ENCODE measurements around the gene NKX3-2. TPM values are rescaled to one million over a fixed set of nuclear protein-coding genes. Genes with fewer than 3 reads are reported as not detected.

NKX3-2 gene
- total and polyA plus RNA-seq, 2 of the 4 experiments (the other 2 are of a cell fraction) = 0.05 TPM; not detected in 1

DNA sequence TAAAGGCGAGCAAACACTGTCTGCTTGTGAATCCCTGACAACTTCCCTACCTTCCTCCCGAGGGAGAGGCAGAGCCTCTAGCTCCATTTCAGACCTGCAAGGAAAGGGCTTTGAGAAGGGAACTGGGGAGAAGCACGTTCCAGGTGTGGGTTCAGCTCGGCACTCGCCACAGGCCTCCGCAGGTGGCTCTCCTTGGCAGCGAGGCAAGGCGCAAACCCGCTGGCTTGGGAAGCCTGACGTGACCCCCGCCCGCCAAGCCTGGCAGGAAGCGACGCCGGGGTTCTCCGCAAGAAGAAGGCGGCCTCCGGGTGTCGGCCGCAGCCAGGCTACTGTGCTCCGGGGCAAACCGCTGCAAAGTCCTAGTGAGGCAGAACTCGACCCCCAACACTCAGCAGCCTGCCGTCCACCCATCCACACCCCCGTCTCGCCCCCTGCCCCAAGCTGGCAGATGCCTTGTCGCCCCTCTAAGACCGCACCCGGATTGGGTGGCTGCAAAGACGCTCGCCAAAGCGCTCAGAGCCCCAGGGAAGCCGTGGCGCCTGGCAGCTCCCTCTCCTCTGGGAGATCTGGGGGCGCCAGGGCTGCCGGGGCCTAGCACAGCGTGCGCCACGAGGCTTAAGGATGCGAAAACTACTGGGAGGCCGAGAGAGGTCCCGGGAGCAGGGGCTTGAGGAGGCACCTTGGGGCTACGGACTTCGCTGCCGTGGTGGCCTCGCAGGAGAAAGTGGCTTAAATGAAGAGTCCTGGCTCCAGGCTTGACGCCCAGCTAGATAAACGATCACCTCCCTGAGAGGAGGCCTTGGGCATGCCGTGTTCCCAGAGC, 21.8 kb downstream of the NKX3-2 start:
- BruUV-seq (replicated peaks) = no TSS peak
- H2AK9ac ChIP-seq (replicated peaks; ENCODE audit: low read depth, low read length, poor library complexity) = no peak overlapping the region
- H2BK20ac ChIP-seq (ENCODE audit: low read depth, low read length) = no peak overlapping the region
- H3K4me3 ChIP-seq (ENCODE audit: insufficient read depth, low read depth, low read length) = no peak overlapping the region
- H4K5ac ChIP-seq (ENCODE audit: low read depth, low read length) = no peak overlapping the region
- peaks cover 61% of the 10 kb centered on the region for H3K27me3 ChIP-seq (ENCODE audit: control insufficient read depth, insufficient read depth, low read length)
- H3K36me3 ChIP-seq (ENCODE audit: control insufficient read depth, insufficient read depth, low read length) = no peaks in the 10 kb centered on the region
- H3K14ac ChIP-seq (replicated peaks; ENCODE audit: low read depth, low read length) = no peak overlapping the region
- H4K8ac ChIP-seq (ENCODE audit: low read depth in 2 of 2, low read length in 2 of 2) = no peak overlapping the region
- H3K23ac ChIP-seq (ENCODE audit: low read depth, low read length) = no peak overlapping the region
- WGBS, 2 experiments (ENCODE audit: extremely low coverage in 2 of 2, insufficient read length in 1 of 2) = 11% methylated on average over 18 of the region's 49 CpGs; no CpG with 5 or more reads in 1 of the 2 experiments
- H4K91ac ChIP-seq (ENCODE audit: insufficient read depth, low read depth, low read length) = no peak overlapping the region
- in situ Hi-C loops (cut with MboI; ENCODE audit: low sequenced_read_pairs) = no loop called here
- dilution Hi-C loops (cut with HindIII; ENCODE audit: low sequenced_read_pairs, unreplicated experiment) = no loop called here
- no peak for TF ChIP-seq CTCF (conservative IDR thresholded peaks at IDR 0.05; ENCODE audit: low read depth, low read length)
- TF ChIP-seq BHLHE40 (IDR thresholded peaks at IDR 0.05; ENCODE audit: low read depth, low read length) = no peak
- TF ChIP-seq POLR2A (IDR thresholded peaks at IDR 0.05; ENCODE audit: low read depth, low read length) = no peak
- no peak overlapping the region for H3K18ac ChIP-seq (ENCODE audit: low read depth, low read length)
- no peaks in the 10 kb centered on the region for H4K20me1 ChIP-seq (ENCODE audit: insufficient read depth, low read length)
- H3K4me2 ChIP-seq (ENCODE audit: low read depth, low read length) = no peak overlapping the region
- ATAC-seq (ENCODE audit: low read depth) (no peak), DNase-seq (no peak)
- no peak overlapping the region for H3K4ac ChIP-seq (ENCODE audit: low read depth, low read length)
- ChIA-PET POLR2A (ENCODE audit: unreplicated experiment) (no interaction called here), CTCF (no interaction called here)
- no peak overlapping the region for H2AK5ac ChIP-seq (ENCODE audit: low read depth, low read length)
- H3K9me1 ChIP-seq (ENCODE audit: insufficient read depth, low read length) = no peaks in the 10 kb centered on the region
- H2AFZ ChIP-seq (replicated peaks; ENCODE audit: low read length, poor library complexity) = peak overlapping the region; percentile 47
- no peak overlapping the region for H2BK120ac ChIP-seq (ENCODE audit: low read depth, low read length)
- H3K9ac ChIP-seq (ENCODE audit: low read depth, low read length) = no peak overlapping the region
- peaks cover 15% of the 10 kb centered on the region for H3K9me3 ChIP-seq (ENCODE audit: control insufficient read depth, insufficient read depth, low read length)
- H3K56ac ChIP-seq (ENCODE audit: extremely low read depth, insufficient read depth, low read length) = no peak overlapping the region
- H3K27ac ChIP-seq (ENCODE audit: insufficient read depth, low read length) = no peak overlapping the region
- no peaks in the 10 kb centered on the region for H3K4me1 ChIP-seq (ENCODE audit: control insufficient read depth, insufficient read depth, low read length)
- no peaks in the 10 kb centered on the region for H3K79me1 ChIP-seq (ENCODE audit: low read depth in 1 of 2, low read length in 2 of 2)
- H2BK15ac ChIP-seq (ENCODE audit: low read depth, low read length) = no peak overlapping the region
- intact Hi-C loops (cut with micrococcal nuclease) = no loop called here
- H2BK5ac ChIP-seq (ENCODE audit: low read depth, low read length, poor library complexity, severe bottlenecking) = no peak overlapping the region
